Choroid plexus epithelial cell (primary cell): Measurements from ENCODE around the gene TREML4.

ENCODE experiments used
- DNase-seq: peaks from one replicate; pipeline ENCODE4 v3.0.0-alpha.2; 2010; ENCODE audit warnings: low read depth
- H3K4me3 ChIP-seq: 2 replicates; pipeline ENCODE4 v1.5.1; 2011; ENCODE audit warnings: low read depth, mild to moderate bottlenecking, control low read depth, low read length, moderate library complexity
- CTCF ChIP-seq: conservative IDR thresholded peaks from 2 replicates; pipeline ENCODE4 v1.5.1; 2011; ENCODE audit warnings: low read depth, mild to moderate bottlenecking, control low read depth, inconsistent platforms, low read length, moderate library complexity

TREML4 gene

GRCh38 chr6:41280381-41281057 is 52.4 kb downstream of the TREML4 start:
- no peak for DNase-seq
- no peak for TF ChIP-seq CTCF
- H3K4me3 ChIP-seq, result no peak overlapping the region

- no peak for TF ChIP-seq CTCF
- DNase-seq, result no peak
- H3K4me3 ChIP-seq, result no peak overlapping the region
Observed at GRCh38 chr6:41283600-41283999, 55.5 kb downstream of the TREML4 start.

GRCh38 chr6:41284726-41285125 is 56.6 kb downstream of the TREML4 start:
- DNase-seq, result peak; percentile 84
- no peak for TF ChIP-seq CTCF
- H3K4me3 ChIP-seq, result no peak overlapping the region

- no peak within 1 kb of the TSS for H3K4me3 ChIP-seq
- DNase-seq, result peak; percentile 94
- TF ChIP-seq CTCF, result no peak
Observed at GRCh38 chr6:41286544-41287346, 58.6 kb downstream of the TREML4 start, which contains the start of gene TREM1. TREM1 (minus strand) TSS chr6:41286682; CDS start chr6:41286655, 27 bp downstream.

GRCh38 chr6:41288030-41288753 is 60.0 kb downstream of the TREML4 start:
- peak; percentile 43 for DNase-seq

More at GRCh38 chr6:41288030-41288753, 60.0 kb downstream of the TREML4 start:
- no peak overlapping the region for H3K4me3 ChIP-seq
- no peak for TF ChIP-seq CTCF
